Astrocyte (in vitro differentiated cells and primary cell): ENCODE data around the gene FAF1. TPM values are rescaled to one million over a fixed set of nuclear protein-coding genes. Genes with fewer than 3 reads are reported as not detected.
A peak's percentile ranks its signal among the peaks of the same experiment; 100 is the strongest.

ENCODE experiments used
- DNase-seq: peaks from one replicate; pipeline ENCODE4 v3.0.0-alpha.2; 2010; ENCODE audit warnings: low read depth
- FAIRE-seq: peaks from 2 replicates; lab custom pipeline; 2011; peaks lifted over from hg19 to GRCh38; lab: Jason Lieb, UNC
- H2AFZ ChIP-seq: 2 replicates; pipeline ENCODE4 v1.6.0; 2012; ENCODE audit warnings: low read depth, low read length, inconsistent platforms
- H3K27ac ChIP-seq: 2 replicates; pipeline ENCODE4 v1.5.1; 2011; ENCODE audit warnings: low read depth, low read length, inconsistent platforms
- H3K27me3 ChIP-seq: 2 replicates; pipeline ENCODE4 v1.6.0; 2011; ENCODE audit warnings: low read length, inconsistent platforms; ENCODE audit not compliant: insufficient read depth
- H3K36me3 ChIP-seq: 2 replicates; pipeline ENCODE4 v1.5.1; 2011; ENCODE audit warnings: low read length, inconsistent platforms; ENCODE audit not compliant: insufficient read depth
- H3K4me1 ChIP-seq: 2 replicates; pipeline ENCODE4 v1.5.1; 2011; ENCODE audit warnings: low read length, inconsistent platforms; ENCODE audit not compliant: insufficient read depth
- H3K4me2 ChIP-seq: 2 replicates; pipeline ENCODE4 v1.6.0; 2012; ENCODE audit warnings: low read length, inconsistent platforms
- H3K4me3 ChIP-seq: 2 replicates; pipeline ENCODE4 v1.5.1; 2011; ENCODE audit warnings: low read depth, mild to moderate bottlenecking, low read length, inconsistent platforms; ENCODE audit not compliant: insufficient read depth
- H3K79me2 ChIP-seq: 2 replicates; pipeline ENCODE4 v1.6.0; 2012; ENCODE audit warnings: mild to moderate bottlenecking, low read length, inconsistent platforms; ENCODE audit not compliant: insufficient read depth
- H3K9ac ChIP-seq: 2 replicates; pipeline ENCODE4 v1.6.0; 2012; ENCODE audit warnings: mild to moderate bottlenecking, low read length, inconsistent platforms
- H3K9me3 ChIP-seq: 2 replicates; pipeline ENCODE4 v1.5.1; 2012; ENCODE audit warnings: low read depth, mild to moderate bottlenecking, low read length, inconsistent platforms; ENCODE audit not compliant: insufficient read depth
- H4K20me1 ChIP-seq: 2 replicates; pipeline ENCODE4 v1.6.0; 2012; ENCODE audit warnings: low read length, inconsistent platforms; ENCODE audit not compliant: insufficient read depth
- H3K27ac Mint-ChIP-seq: one replicate; pipeline ENCODE4 v1.8.0; 2021; ENCODE audit warnings: mild to moderate bottlenecking, mixed read lengths; ENCODE audit not compliant: unreplicated experiment
- H3K27me3 Mint-ChIP-seq: one replicate; pipeline ENCODE4 v1.8.0; 2021; ENCODE audit warnings: low read depth, mixed read lengths; ENCODE audit not compliant: unreplicated experiment
- H3K36me3 Mint-ChIP-seq: one replicate; pipeline ENCODE4 v1.8.0; 2021; ENCODE audit warnings: low read depth, mixed read lengths; ENCODE audit not compliant: unreplicated experiment
- H3K4me1 Mint-ChIP-seq: one replicate; pipeline ENCODE4 v1.8.0; 2021; ENCODE audit warnings: low read depth, mixed read lengths; ENCODE audit not compliant: unreplicated experiment
- H3K4me3 Mint-ChIP-seq: one replicate; pipeline ENCODE4 v1.8.0; 2021; ENCODE audit warnings: mild to moderate bottlenecking, moderate library complexity, mixed read lengths; ENCODE audit not compliant: unreplicated experiment
- H3K9me3 Mint-ChIP-seq: one replicate; pipeline ENCODE4 v1.8.0; 2021; ENCODE audit warnings: mild to moderate bottlenecking, mixed read lengths; ENCODE audit not compliant: unreplicated experiment
- EZH2 ChIP-seq: IDR thresholded peaks from 2 replicates; pipeline ENCODE4 v1.6.1; 2012; ENCODE audit warnings: mild to moderate bottlenecking, low read length, inconsistent platforms; ENCODE audit not compliant: insufficient read depth
- total RNA-seq: library from RNA; stranded (reverse); gene quantifications from 2 replicates; pipeline ENCODE4 v1.2.1, GENCODE V29; 2021
- TF ChIP-seq, protein P1 (sequence below): IDR thresholded peaks from 2 replicates; pipeline ENCODE4 v1.5.1; 2011; ENCODE audit warnings: low read depth, mild to moderate bottlenecking, inconsistent platforms, low read length, moderate library complexity; ENCODE audit not compliant: insufficient read depth

Gene FAF1
- total RNA-seq, 1 donor from 2014 or later, result 35.4 TPM

DNA sequence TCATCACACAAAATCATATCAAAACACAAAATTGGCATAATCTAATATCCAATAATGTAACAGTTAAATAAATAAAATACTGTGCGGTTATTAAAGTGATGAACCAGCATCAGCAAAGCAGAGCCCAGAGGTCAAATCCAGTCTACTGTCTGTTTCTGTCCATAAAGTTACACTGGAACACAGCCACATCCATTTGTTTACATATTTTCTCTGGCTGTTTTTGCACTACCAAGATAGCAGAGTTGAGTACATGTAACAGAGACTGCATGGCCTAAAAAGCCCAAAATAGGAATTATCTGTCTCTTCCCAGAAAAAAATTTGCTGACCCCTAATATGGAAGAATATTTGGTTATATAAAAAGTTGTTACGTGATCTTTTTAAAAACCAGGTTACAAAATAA, 294.7 kb downstream of the FAF1 start:
- no peaks in the 10 kb centered on the region for H3K27me3 ChIP-seq
- TF ChIP-seq, protein P1, sequence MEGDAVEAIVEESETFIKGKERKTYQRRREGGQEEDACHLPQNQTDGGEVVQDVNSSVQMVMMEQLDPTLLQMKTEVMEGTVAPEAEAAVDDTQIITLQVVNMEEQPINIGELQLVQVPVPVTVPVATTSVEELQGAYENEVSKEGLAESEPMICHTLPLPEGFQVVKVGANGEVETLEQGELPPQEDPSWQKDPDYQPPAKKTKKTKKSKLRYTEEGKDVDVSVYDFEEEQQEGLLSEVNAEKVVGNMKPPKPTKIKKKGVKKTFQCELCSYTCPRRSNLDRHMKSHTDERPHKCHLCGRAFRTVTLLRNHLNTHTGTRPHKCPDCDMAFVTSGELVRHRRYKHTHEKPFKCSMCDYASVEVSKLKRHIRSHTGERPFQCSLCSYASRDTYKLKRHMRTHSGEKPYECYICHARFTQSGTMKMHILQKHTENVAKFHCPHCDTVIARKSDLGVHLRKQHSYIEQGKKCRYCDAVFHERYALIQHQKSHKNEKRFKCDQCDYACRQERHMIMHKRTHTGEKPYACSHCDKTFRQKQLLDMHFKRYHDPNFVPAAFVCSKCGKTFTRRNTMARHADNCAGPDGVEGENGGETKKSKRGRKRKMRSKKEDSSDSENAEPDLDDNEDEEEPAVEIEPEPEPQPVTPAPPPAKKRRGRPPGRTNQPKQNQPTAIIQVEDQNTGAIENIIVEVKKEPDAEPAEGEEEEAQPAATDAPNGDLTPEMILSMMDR, result no peak
- TF ChIP-seq EZH2, result no peak
- H3K4me1 ChIP-seq, result peaks cover 14% of the 10 kb centered on the region
- Mint-ChIP-seq H3K27ac (no peak overlapping the region), H3K27me3 (no peaks in the 10 kb centered on the region), H3K36me3 (no peaks in the 10 kb centered on the region), H3K9me3 (no peaks in the 10 kb centered on the region), H3K4me3 (no peak overlapping the region), H3K4me1 (peaks cover 7% of the 10 kb centered on the region)
- no peak overlapping the region for H3K27ac ChIP-seq
- H3K9ac ChIP-seq, result no peak overlapping the region
- FAIRE-seq, result no peak
- H4K20me1 ChIP-seq, result no peaks in the 10 kb centered on the region
- no peaks in the 10 kb centered on the region for H3K9me3 ChIP-seq
- no peak overlapping the region for H3K4me3 ChIP-seq
- H3K4me2 ChIP-seq, result no peak overlapping the region
- no peak overlapping the region for H2AFZ ChIP-seq
- no peak for DNase-seq
- no peaks in the 10 kb centered on the region for H3K79me2 ChIP-seq
- no peaks in the 10 kb centered on the region for H3K36me3 ChIP-seq

GRCh38 chr1:50661626-50662025, 298.4 kb downstream of the FAF1 start:
- Histone ChIP-seq H3K9ac (no peak overlapping the region), H3K4me1 (peaks cover 3% of the 10 kb centered on the region), H2AFZ (no peak overlapping the region), H3K36me3 (no peaks in the 10 kb centered on the region), H3K27me3 (no peaks in the 10 kb centered on the region), H3K79me2 (no peaks in the 10 kb centered on the region), H3K4me3 (no peak overlapping the region), H3K4me2 (peak overlapping the region; percentile 8), H3K9me3 (no peaks in the 10 kb centered on the region), H4K20me1 (no peaks in the 10 kb centered on the region), H3K27ac (no peak overlapping the region)
- Mint-ChIP-seq H3K4me1 (peaks cover 12% of the 10 kb centered on the region), H3K4me3 (no peak overlapping the region), H3K9me3 (no peaks in the 10 kb centered on the region), H3K27me3 (no peaks in the 10 kb centered on the region), H3K27ac (peak overlapping the region; percentile 86), H3K36me3 (no peaks in the 10 kb centered on the region)
- peak; percentile 53 for DNase-seq
- TF ChIP-seq, protein P1, result no peak
- no peak for TF ChIP-seq EZH2
- FAIRE-seq, result no peak

DNA sequence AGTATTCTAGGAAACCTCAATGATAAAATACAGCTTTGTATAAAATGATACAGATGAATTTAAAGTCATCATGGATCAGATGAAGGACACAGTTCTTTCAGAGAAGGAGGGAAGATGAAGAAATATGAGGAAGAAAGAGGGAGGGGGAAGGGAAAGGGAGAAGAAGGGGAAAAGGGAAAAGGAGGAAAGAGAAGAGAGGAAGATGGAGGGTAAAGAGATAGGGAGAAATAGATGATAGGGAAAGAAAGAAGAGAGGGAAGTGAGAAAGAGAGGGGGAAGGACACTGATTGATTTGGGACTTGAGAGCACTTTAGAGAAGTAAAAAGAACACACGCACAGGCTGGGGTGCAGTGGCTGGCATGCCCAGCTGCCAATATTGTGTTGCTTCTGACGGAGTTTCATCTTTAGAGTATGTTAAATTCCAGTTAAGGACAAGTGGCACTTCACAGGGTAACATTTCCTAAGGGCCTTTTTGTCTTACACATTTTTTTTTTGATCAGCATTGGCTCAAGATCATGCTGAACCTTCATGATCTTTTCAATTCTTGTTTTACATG, 300.9 kb downstream of the FAF1 start:
- FAIRE-seq, result no peak
- H4K20me1 ChIP-seq, result no peaks in the 10 kb centered on the region

More for the DNA sequence above, 300.9 kb downstream of the FAF1 start:
- no peaks in the 10 kb centered on the region for H3K79me2 ChIP-seq
- no peak for TF ChIP-seq EZH2
- TF ChIP-seq, protein P1, result no peak
- Mint-ChIP-seq H3K36me3 (no peaks in the 10 kb centered on the region), H3K4me1 (peaks cover 12% of the 10 kb centered on the region), H3K4me3 (no peak overlapping the region), H3K9me3 (no peaks in the 10 kb centered on the region), H3K27me3 (no peaks in the 10 kb centered on the region), H3K27ac (no peak overlapping the region)
- no peak overlapping the region for H3K4me2 ChIP-seq
- no peaks in the 10 kb centered on the region for H3K27me3 ChIP-seq
- H3K9me3 ChIP-seq, result no peaks in the 10 kb centered on the region
- H3K9ac ChIP-seq, result no peak overlapping the region
- no peaks in the 10 kb centered on the region for H3K36me3 ChIP-seq
- H3K4me1 ChIP-seq, result peaks cover 3% of the 10 kb centered on the region
- no peak for DNase-seq
- H3K27ac ChIP-seq, result no peak overlapping the region
- H2AFZ ChIP-seq, result no peak overlapping the region
- no peak overlapping the region for H3K4me3 ChIP-seq
